NOMO-1 treated with DMSO at 0.1 percent for 48 hours (cell line): ENCODE measurements around the gene TIE1.

Experiments used
- DNase-seq: peaks from one replicate; lab custom pipeline; 2025; ENCODE audit not compliant: unreplicated experiment; lab: John Stamatoyannopoulos, UW

Gene TIE1

DNA sequence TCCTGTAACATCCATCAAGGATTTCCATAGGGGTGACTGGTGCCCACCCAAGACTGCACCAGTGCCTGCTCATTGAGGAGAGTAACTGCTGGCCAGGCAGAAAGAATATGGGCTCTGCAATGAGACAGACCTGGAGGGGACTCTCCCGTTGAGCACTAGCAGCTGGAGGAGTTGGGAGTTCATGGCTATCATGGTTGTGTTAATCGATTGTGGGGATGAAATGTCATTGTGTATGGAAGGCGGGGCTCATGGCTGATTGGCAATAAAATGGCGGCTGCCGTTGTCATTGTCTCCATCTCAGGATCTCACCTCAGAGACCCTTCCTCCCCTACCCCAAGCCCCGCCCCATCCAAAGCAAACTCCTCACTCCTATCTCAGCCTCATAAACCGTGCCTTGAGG, 27.1 kb upstream of the TIE1 start:
- DNase-seq: no peak

DNA sequence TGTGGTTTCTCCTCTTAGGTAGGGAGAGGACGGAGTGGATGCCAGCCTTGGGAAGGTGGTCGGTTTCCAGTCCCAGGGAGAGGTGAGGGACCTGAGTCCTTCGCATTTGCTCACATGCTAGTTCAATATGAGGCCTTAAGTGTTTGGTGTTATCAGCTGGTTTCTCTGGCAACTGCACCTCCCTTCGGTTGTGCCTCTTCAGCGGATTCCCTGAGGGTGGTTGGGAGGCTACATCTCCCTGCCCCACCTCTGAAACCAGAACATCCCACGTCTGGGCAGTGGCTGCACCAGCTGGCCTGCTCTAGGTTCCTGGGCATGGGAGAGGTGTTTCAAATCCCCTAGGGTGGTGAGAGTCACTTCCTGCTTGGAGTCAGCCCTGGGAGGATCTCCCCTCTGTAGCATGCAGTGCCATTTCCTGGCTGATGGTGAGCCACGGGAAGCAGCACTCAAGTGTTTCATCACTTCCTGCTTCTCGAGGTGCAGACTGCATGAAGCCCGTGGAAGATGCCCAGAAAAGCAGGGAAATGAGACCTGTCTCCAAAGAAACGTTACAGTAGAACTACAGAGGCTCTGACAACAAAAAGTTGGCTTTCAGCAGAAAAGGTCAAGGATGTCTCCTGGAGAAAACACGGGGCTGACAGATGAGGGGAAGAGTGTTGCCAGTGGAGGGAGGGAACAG, 26.5 kb upstream of the TIE1 start:
- peak; percentile 41 for DNase-seq

DNA sequence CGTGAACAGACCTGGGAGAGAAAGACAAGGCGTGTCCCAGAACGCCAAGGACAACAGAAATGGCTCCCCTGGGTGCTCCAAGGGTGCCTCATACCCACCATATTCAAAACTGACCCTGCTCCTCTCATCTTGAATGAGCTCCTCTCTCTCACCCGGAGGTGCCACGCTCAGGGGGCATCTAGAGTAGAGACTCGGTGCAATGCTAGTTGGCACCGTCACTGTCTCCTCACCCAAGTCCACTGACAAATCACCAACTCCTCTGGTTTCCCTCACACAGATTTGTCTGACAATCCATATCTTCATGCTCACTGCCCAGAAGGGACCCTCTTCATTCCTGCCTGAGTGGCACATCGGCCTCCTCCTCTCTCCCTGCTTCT, 26.0 kb upstream of the TIE1 start:
- no peak for DNase-seq

DNA sequence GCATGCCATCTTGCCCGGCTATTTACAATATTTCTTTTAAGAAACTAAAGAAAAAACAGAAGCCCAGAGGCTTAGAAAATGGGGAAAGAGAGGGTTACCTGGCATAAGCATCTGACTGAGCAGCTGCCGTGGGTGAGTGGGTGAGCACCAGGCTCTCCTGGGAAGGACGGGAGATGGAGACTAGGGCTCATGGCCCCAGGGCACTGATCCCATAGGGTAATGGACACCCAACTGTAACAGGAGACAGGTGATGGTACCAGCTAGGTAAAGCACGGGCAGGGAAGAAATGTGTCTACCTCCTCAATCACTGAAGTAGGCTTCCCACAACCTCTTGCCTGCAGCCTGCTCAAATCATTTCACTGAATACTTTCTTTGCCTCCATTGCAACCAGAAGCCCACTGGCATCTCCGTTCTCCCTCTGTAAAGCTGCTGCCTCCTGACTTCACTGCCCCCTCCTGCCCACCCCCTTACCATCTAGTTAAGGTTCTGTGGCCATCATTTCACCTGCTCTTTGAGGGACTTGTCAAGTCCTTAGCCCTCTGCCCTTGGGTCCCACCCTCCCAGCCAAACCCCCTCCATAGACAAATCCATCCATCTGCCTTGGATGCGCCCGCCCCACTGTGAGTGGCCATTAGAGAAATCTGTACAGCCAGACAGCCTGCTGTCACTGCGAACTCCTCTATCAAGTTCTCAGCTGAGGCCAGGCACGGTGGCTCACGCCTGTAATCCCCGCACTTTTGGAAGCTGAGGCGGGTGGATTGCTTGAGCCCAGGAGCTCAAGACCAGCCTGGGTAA, 24.8 kb upstream of the TIE1 start:
- DNase-seq: no peak

DNA sequence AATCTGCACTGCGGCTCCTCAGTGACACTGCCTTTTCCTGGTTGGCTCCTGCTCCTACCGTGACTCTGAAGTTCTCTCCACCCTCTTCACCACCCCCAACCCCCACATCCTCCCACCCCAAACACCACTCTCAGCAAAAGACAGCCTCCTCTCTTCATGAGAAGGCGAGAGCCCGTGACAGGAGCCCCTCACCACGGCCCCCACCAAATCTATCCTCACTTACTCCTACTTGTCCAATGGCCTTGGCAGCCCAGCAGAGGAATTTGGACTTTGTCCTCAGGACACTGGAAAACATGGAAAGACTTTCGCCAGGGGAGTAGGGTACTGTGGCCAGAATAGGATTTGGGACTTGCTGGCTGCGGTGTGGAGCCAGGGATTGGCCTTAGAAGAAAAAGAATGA, 24.1 kb upstream of the TIE1 start:
- DNase-seq: no peak

DNA sequence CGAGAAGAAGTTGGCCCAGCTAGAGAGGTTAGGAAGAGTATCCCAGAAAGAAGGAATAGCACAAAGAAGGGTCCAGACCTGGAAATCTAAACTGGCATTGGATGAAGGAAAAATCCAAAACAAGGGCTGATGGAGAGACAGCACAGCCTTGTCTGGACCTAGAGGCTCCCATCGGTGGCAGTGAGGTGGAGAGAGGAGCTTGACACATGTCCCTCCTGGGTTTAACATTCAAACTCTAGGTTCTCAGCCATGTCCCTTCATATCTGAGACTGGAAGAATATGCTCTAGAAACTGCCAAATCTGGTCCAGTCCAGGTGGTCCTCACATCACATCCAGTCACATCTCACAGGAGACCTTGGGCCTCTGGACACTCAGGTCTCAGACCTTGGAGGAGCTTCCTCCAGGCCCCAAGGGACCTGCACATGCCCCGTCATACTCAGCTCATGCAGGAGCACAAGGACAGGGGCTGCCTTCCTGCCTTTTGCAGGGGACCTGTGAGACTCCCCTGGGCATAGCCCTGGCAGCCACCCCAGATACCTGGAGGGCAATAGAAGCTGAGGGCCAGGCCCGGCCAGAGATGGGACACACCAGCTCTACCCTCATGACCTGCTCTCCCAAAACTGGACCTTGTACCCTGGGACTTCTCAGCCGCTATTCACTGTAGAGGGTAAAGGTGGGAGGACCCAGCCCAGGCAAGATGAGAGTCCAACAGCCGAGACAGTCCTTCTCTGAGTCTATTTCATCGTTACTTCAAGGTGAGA, 23.5 kb upstream of the TIE1 start:
- no peak for DNase-seq

DNA sequence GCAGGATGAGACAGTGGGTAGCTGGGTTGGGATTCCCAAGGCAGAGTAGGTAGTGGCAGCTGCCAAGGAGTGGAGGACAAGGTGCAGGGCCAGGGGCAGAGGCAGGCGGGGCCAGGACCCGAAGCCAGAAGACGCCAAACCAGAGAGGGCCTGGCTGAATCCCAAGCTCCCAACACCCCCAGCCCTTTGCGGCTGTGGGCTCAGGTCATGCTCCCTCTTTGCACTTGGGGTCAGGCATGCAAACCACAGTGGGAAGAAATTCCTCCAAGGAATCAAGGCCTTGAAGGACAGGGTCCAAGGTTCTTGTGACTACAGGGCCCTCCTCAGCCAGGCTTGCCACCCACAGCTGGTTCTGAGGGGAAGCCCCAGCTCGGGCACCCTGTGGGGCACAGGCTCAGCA, 21.6 kb upstream of the TIE1 start:
- no peak for DNase-seq

DNA sequence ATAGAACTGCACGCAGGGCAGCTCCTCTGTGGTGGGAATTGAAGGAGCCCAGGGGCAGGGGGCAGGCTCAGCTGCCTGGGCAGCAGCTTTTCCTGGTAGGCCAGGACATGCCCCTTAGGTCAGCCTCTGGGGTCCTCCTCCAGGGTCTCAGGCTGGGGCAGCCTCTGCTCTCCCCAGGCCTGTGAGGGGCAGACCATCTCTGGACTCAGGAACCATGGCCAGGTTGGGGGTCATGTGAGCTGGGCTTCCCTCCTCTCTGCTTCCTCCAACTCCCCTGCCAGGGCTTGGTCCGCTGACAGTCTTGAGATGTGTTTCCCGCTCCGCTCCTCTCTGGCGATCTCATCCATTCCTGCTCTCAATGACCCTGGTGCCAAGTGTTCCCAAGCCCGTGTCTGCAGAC, 21.1 kb upstream of the TIE1 start:
- no peak for DNase-seq

DNA sequence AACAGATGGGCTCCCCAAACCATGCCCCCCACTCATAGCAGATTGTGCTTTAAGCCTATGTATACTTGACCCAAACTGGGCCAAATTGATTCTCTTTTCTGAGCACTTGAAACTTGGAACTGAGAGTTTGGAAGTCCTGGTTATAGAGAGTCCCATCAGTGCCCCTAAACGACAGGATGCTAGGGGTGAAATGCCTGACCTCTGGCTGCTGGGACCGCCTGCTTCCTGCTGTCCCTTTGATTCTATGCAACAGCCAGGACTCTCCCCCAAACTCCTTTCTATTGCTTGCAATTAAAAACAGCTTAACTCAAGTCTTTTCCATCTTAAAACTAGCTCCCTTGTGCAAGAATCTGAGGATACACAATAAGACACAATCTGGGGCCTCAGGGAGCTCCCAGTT, 20.1 kb upstream of the TIE1 start:
- DNase-seq: no peak

DNA sequence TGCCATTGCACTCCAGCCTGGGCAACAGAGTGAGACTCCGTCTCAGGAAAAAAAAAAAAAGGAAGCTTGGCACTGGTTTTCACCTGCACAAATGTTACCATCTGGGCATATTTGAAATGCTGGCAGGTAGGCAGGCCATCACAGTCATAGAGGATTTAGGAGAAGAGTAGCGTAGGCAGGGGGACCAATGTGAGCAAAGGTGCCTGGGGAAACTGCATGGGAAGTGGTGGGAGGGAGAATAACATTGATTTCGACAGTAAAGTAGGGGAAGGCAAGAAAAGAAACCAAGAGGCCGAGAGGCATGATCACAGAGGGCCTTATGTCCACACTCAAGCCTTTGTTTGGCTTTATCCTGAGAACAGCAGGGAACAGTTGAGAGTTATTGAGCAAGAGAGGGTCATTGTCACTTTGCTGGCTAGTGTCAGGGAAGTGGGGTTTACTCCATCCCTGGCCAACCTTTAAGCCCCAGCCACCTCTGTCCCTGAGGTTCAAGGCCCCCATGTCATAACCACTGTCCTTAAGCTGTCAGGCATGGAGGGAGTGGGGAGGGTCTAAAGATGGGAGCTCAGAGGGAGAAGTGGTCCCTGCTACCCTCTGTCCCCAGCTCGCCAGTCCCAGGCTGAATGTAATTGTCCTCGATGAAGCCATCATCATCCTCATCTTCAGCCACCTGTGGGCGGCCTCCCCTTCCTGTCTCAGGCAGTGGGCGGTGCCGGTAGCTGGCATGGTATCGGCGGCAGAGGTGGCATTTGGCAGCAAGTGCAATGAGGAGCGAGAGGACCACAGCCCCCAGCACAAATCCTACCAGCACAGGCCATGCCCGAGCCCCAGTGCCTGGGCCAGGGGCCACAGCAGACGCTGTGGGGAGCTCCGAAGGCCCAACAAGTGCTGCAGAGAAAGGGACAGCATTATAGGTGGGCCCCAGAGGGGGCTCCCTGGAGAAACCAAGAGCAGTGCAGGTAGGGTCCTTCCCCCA, 18.3 kb upstream of the TIE1 start:
- no peak for DNase-seq

DNA sequence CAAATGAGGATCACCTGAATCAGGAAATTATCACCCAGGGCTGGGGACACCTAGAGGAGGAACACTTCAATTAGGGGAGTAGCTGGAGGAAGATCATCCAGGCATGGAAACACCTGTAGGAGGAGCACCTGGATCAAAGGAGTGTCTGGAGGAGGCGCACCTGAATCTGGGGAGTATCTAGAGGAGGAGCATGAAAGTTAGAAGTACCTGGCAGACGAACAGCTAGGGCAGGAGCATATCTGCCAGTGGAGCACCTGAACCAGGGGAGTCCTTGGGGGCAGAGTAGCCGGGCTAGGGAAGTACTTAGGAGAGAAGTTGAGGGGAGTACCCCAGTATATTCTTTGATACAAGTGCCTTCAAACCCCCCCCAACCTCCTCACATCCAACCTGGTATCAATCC, 16.7 kb upstream of the TIE1 start:
- no peak for DNase-seq

DNA sequence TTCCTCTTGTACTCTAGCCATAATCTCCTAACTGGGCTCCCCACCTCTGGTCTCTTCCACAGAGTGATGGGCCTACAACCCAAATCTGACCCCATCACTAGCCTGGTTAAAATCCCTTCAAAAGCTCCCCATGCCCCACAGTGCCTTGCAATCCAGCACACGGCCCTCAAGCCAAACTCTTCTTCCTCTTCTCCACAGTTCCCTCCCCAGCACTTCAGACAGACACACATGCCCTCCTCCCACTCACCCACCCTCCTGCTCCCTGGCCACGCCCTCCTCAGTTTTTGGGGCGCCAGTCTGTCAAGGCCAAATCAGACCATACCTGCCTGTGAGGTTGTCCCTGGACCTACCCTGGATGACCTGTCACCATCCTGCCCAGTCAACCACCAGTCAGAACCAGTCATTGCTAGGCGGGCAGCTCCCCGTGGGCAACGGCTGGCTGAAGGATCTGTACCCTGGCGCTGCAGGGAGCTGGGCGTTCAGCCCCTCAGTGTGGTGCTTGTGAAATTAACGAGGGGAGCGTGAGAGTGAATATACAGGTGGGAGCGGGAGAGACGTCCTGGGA, 16.2 kb upstream of the TIE1 start:
- no peak for DNase-seq

DNA sequence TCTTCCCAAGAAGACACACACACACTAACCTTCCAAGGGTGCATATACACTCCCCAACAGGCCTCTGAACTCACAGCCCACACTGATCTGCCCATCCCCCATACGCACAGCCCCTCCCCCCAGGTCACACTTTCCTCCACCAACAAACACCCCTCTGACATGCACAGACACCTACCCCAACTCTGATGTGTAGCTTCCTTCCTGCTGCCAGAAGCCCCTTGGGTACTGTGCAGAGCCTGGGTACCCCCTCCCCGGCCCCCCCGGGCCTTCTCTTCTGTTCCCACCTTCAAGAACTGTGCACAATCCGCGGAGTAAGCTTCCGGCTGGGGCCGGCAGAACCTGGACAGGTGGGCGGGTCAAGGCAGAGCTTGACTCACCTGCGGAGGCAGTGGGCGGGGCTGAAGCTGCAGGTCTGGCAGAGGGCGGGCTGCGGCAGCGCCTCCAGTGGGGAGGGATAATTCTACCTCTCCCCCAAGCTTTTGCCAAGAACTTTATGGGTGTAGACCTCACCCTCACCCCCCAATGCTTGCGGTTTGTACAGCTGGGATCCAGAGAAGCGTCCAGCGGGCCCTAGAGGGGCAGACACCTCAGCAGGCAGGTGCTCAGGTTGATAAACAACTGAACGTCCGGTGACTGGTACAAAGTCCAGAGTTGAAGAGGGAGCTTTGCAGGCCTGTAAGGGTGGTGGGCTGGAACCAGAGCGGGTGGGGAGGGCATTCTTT, 15.4 kb upstream of the TIE1 start, which contains the start of gene C1orf210:
C1orf210 (minus strand) TSS at position 313 of the 722 bp plus-strand sequence. CDS start 2,311 bp downstream, outside the sequence.
- DNase-seq: no peak

DNA sequence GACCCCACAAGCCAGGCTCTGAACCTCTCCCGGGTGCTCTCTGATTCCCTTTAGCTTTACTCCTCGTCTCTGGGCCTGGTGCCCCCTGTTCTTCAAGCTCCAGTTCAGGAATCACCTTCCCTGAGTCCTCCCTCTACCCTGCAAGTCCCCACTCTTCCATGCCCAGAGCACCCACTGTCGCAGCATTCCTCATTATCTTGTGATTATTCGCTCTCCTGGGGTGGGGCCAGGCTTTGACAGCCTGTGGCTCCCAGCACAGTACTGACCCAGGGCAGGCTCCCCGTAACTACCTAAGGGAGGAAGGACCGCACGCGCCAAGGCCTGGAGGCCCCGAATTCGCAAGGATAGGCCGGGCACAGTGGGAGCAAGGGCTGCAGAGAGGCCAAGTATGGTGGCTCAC, 14.7 kb upstream of the TIE1 start:
- no peak for DNase-seq

DNA sequence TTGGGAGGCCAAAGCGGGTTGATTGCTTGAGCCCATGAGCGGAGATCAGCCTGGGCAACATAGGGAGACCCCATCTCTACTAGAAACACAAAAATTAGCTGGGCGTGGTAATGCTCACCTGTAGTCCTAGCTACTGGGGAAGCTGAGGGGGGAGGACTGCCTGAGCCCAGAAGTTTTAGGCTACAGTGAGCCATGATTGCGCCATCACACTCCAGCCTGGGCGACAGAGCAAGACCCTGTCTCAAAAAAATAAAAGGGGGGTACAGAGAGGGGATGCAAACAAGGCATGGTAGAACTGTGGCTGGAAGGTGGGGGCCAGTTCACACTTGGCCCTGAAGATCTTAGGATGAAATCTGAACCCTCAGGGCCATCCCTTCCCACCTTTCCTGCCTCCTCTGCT, 14.2 kb upstream of the TIE1 start:
- DNase-seq: no peak

DNA sequence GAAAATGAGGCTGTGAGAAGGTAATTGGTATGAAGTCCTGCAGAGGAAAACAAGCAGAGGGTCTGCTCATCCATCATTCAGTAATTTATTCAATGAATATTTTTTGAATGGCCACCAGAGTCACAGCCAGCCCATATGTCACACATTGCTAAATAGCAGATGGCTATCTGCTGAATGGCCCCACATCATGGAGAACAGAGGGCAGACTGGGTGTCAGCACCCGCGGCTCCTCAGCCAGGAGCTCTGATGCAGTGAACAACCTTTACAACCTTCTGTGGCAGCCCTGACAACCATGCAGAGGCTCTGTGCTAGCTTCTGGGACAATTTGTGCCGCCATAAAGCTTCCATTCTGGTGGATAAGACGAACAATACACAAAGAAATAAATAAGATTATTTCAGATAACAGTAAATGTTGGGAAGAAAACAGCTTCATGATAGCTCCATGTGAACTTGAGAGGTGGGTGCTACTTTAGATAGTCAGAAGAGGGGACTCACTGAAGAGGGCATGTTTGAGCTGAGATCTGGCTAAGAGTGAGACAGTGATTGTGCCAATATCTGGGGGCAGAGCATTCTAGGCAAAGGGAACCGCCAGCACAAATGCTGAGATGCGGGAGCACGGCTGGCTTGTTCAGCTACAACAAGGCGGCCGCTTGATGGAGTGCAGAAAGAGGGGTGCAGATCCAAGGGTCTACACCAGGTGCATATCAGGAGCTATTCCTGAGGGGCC, 12.6 kb upstream of the TIE1 start:
- DNase-seq: no peak

DNA sequence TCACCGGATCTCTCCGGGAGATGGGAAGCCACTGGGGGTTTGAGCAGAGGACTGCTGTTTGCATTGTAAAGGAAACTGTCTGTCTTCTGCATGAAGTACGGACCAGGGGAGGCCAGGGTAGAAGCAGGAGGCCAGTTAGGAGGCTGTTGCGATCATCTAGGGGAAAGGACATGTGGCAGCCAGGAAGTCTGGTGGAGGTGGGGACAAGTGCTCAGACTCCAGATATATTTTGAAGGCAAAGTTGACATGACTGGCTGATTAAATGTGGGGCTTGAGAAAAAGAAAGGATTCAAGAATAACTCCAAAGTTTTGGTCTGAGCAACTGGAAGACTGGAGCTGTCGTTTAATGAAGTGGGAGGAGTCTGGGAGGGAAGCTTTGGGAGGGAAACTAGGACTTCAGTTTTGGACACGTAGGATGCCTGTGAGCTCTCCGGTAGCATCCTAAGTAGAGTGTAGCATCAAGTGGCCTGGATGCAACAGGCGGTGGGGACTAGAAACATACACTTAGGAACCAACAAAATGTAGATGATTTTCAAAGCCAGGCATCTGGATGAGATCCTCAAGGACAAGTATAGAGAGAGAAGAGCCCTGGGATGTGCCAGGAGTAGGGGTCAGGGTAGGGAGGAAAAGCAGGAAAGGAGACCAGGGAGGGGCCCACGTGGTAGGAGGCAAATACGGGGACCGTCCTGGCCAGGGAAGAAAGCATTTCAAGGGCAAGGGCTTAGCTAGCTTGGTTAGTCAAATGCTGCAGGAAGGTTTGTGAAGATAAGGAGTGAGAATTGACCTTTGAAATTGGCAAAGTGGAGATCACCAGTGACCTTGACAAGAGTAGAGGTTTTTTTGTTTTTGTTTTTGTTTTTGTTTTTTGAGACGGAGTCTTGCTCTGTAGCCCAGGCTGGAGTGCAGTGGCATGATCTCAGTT, 11.7 kb upstream of the TIE1 start:
- DNase-seq: no peak

DNA sequence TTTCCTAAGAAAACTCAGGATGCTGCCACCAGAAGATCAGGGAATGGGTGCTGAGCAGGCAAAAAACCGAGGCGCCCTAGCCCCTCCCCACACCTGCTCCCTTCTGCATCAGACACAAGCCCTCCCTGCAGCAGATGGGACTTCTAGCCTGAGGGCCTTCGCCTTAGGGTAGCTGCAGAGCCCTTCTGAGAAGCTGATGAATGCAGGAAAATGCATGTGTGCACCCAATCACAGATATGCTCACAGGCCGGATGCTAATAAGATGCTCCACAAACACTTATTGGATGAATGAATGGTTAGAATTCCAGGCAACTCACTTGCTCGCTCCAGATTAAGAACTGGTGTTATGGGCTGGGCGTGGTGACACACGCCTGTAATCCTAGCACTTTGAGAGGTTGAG, 8.6 kb upstream of the TIE1 start:
- DNase-seq: no peak
